ENCODE data around the gene SLC35D2.

The SLC35D2 gene

GRCh38 chr9:96394832-96395496 lies 11.5 kb upstream of the SLC35D2 start:
- Histone ChIP-seq H3K9me3 (ENCODE audit: control insufficient read depth, low read length) (no peaks in the 10 kb centered on the region), H3K4me2 (ENCODE audit: low read length) (no peak overlapping the region), H3K4me1 (no peaks in the 10 kb centered on the region), H3K27me3 (ENCODE audit: control insufficient read depth, insufficient read depth, low read length) (no peaks in the 10 kb centered on the region), H3K36me3 (ENCODE audit: control insufficient read depth, insufficient read depth, low read length) (no peaks in the 10 kb centered on the region), H3K27ac (no peak overlapping the region), H2AFZ (no peak overlapping the region), H3K4me3 (ENCODE audit: low read depth, low read length) (no peak overlapping the region), H3K79me2 (no peaks in the 10 kb centered on the region), H3K9ac (no peak overlapping the region)
- TF ChIP-seq CTCF (IDR thresholded peaks at IDR 0.05) = no peak

GRCh38 chr9:96392263-96392662 lies 8.8 kb upstream of the SLC35D2 start:
- no peak for TF ChIP-seq CTCF (IDR thresholded peaks at IDR 0.05)
- Histone ChIP-seq H3K27me3 (ENCODE audit: control insufficient read depth, insufficient read depth, low read length) (no peaks in the 10 kb centered on the region), H3K79me2 (no peaks in the 10 kb centered on the region), H3K27ac (no peak overlapping the region), H3K9me3 (ENCODE audit: control insufficient read depth, low read length) (no peaks in the 10 kb centered on the region), H3K4me1 (no peaks in the 10 kb centered on the region), H3K36me3 (ENCODE audit: control insufficient read depth, insufficient read depth, low read length) (no peaks in the 10 kb centered on the region), H3K4me3 (ENCODE audit: low read depth, low read length) (no peak overlapping the region), H3K9ac (no peak overlapping the region), H3K4me2 (ENCODE audit: low read length) (no peak overlapping the region), H2AFZ (no peak overlapping the region)

- Histone ChIP-seq H3K9me3 (ENCODE audit: control insufficient read depth, low read length) (no peaks in the 10 kb centered on the region), H3K4me2 (ENCODE audit: low read length) (no peak overlapping the region), H3K9ac (no peak overlapping the region), H3K27me3 (ENCODE audit: control insufficient read depth, insufficient read depth, low read length) (no peaks in the 10 kb centered on the region), H3K27ac (no peak overlapping the region), H2AFZ (no peak overlapping the region), H3K79me2 (no peaks in the 10 kb centered on the region), H3K4me3 (ENCODE audit: low read depth, low read length) (no peak overlapping the region), H3K4me1 (no peaks in the 10 kb centered on the region), H3K36me3 (ENCODE audit: control insufficient read depth, insufficient read depth, low read length) (no peaks in the 10 kb centered on the region)
- TF ChIP-seq CTCF (IDR thresholded peaks at IDR 0.05) = no peak
Observed at GRCh38 chr9:96391021-96391765, 7.7 kb upstream of the SLC35D2 start.

GRCh38 chr9:96388144-96388543 lies 4.6 kb upstream of the SLC35D2 start:
- TF ChIP-seq CTCF (IDR thresholded peaks at IDR 0.05) = no peak
- Histone ChIP-seq H3K4me2 (ENCODE audit: low read length) (no peak overlapping the region), H3K4me1 (peaks cover 3% of the 10 kb centered on the region), H3K4me3 (ENCODE audit: low read depth, low read length) (no peak overlapping the region), H3K9me3 (ENCODE audit: control insufficient read depth, low read length) (no peaks in the 10 kb centered on the region), H3K27me3 (ENCODE audit: control insufficient read depth, insufficient read depth, low read length) (no peaks in the 10 kb centered on the region), H3K36me3 (ENCODE audit: control insufficient read depth, insufficient read depth, low read length) (no peaks in the 10 kb centered on the region), H3K79me2 (no peaks in the 10 kb centered on the region), H3K27ac (no peak overlapping the region), H2AFZ (no peak overlapping the region), H3K9ac (no peak overlapping the region)

All from parathyroid adenoma (tissue), 2 donors.